ENCODE data around the gene STK11IP.

GRCh38 chr2:219650426-219651248 is 53.0 kb downstream of the STK11IP start:
- no peak for TF ChIP-seq CTCF (IDR thresholded peaks at IDR 0.05; ENCODE audit: insufficient read depth, low read length, poor library complexity, severe bottlenecking)
- no peak for TF ChIP-seq EZH2phosphoT487 (conservative IDR thresholded peaks at IDR 0.05; ENCODE audit: low read length)
